T-cell (primary cell): Measurements from ENCODE around the gene PTPN21. TPM values are rescaled to one million over a fixed set of nuclear protein-coding genes. Genes with fewer than 3 reads are reported as not detected.

Source experiments
- ATAC-seq, 4 experiments: fragments of 200-7000 bp in 3 of 4; fragments of 150-1000 bp in 1 of 4; cut with Tn5 transposase; replicated peaks in 1 of 4; 1 replicate in 3 of 4; 2 replicates in 1 of 4; pipeline ENCODE4 v1.10.0; 2021; ENCODE audit warnings: moderate library complexity in 3 of 4, mild to moderate bottlenecking in 2 of 4, moderate number of reproducible peaks in 1 of 4
- CTCF ChIA-PET, 2 donors: fragments of 300-600 bp; sonication (Branson Sonifier 250); formaldehyde crosslinking; loops; one replicate each; lab custom pipeline; 2022; ENCODE audit warnings: antibody characterized with exemption in 2 of 2; lab: Charles Lee
- POLR2A ChIA-PET, 2 donors: fragments of 300-600 bp; sonication (Branson Sonifier 250); formaldehyde crosslinking; loops; one replicate each; lab custom pipeline; 2022; ENCODE audit warnings: antibody characterized with exemption in 2 of 2; lab: Charles Lee
- DNase-seq, 35 experiments: peaks; one replicate each; pipeline versions ENCODE4 v3.0.0 to v3.0.0-alpha.2; 2013 to 2023
- H3K27ac ChIP-seq: one replicate; pipeline ENCODE4 v1.5.1; 2013; ENCODE audit warnings: low read length
- H3K27me3 ChIP-seq, 2 experiments: replicated peaks in 1 of 2; 1 replicate in 1 of 2; 2 replicates in 1 of 2; pipeline versions ENCODE4 v1.6.1 to v1.7.0; 2013; ENCODE audit warnings: low read length in 1 of 2, mixed read lengths in 1 of 2; ENCODE audit not compliant: control insufficient read depth in 2 of 2, insufficient read depth in 2 of 2; ENCODE audit errors: extremely low read depth in 1 of 2
- H3K36me3 ChIP-seq, 2 donors: 1 replicate in 1 of 2; 2 replicates in 1 of 2; pipeline versions ENCODE4 v1.6.1 to v1.7.0; 2013; ENCODE audit warnings: low read length in 1 of 2; ENCODE audit not compliant: control insufficient read depth in 2 of 2, insufficient read depth in 1 of 2; ENCODE audit errors: extremely low read depth in 1 of 2
- H3K4me1 ChIP-seq, 2 experiments: 1 replicate in 1 of 2; 2 replicates in 1 of 2; pipeline versions ENCODE4 v1.6.1 to v1.7.0; 2013; ENCODE audit warnings: low read length in 2 of 2, mixed read lengths in 1 of 2; ENCODE audit not compliant: insufficient read depth in 2 of 2, control insufficient read depth in 1 of 2; ENCODE audit errors: extremely low read depth in 1 of 2
- H3K4me3 ChIP-seq, 2 donors: 1 replicate in 1 of 2; 2 replicates in 1 of 2; pipeline versions ENCODE4 v1.5.1 to v1.7.0; 2013; ENCODE audit warnings: mild to moderate bottlenecking in 2 of 2, low read length in 1 of 2, moderate library complexity in 1 of 2; ENCODE audit not compliant: control insufficient read depth in 1 of 2; ENCODE audit errors: extremely low read depth in 1 of 2
- H3K9me3 ChIP-seq: 2 replicates; pipeline ENCODE4 v1.7.0; 2013
- H3K27ac Mint-ChIP-seq, 2 donors: one replicate each; pipeline ENCODE4 v1.8.0; 2020 to 2021; ENCODE audit warnings: mild to moderate bottlenecking in 2 of 2, mixed read lengths in 2 of 2
- H3K27me3 Mint-ChIP-seq, 2 donors: one replicate each; pipeline ENCODE4 v1.8.0; 2021 to 2022; ENCODE audit warnings: mixed read lengths in 2 of 2
- H3K36me3 Mint-ChIP-seq: one replicate; pipeline ENCODE4 v1.8.0; 2021; ENCODE audit warnings: mixed read lengths
- H3K4me1 Mint-ChIP-seq, 3 donors: one replicate each; pipeline ENCODE4 v1.8.0; 2020 to 2022; ENCODE audit warnings: mixed read lengths in 3 of 3, mild to moderate bottlenecking in 1 of 3
- H3K4me3 Mint-ChIP-seq, 3 donors: one replicate each; pipeline ENCODE4 v1.8.0; 2020 to 2022; ENCODE audit warnings: mild to moderate bottlenecking in 3 of 3, mixed read lengths in 3 of 3, moderate library complexity in 3 of 3
- H3K9me3 Mint-ChIP-seq, 3 donors: one replicate each; pipeline ENCODE4 v1.8.0; 2020 to 2022; ENCODE audit warnings: mixed read lengths in 3 of 3
- WGBS: methylation state at CpG from one replicate; pipeline ENCODE4 v1.1.5; 2013; ENCODE audit warnings: missing lambda C conversion rate; ENCODE audit not compliant: insufficient coverage; 5-methylcytosine and 5-hydroxymethylcytosine counted together
- total RNA-seq, 35 experiments: library from RNA in 6 of 35; stranded (reverse) in 6 of 35; fragments of 120-200 nt in 1 of 35; gene quantifications; one replicate each; pipeline versions ENCODE4 v1.2.1 to v1.2.4 and lab custom pipeline; 2013 to 2026

PTPN21 gene
- total RNA-seq, 5 donors from 2014 or later (not counting 1 experiment from before 2014, with no cell fraction given): 0.07 to 0.60 (median 0.18) TPM; not detected in 2

DNA sequence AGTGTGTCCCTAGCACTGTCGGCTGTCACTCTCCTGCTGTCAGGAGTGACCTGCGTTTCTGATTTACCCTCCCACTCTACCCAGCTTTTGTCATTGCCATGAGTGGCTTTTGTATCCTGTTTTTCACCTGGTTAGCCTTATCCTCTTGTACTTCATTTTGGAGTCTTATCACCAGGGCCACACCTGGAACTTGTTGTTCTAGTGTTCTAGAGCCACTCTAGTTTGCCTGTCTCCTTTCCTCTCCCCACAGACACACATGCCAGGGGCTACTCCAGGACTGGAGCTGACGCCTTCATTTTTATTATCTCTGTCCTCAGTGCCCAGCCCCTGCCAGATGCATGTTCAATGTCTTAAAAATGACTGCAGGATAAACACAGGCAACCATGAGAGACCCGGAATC lies 42.2 kb upstream of the PTPN21 start:
- no peaks in the 10 kb centered on the region for H3K27me3 Mint-ChIP-seq
- H3K4me1 ChIP-seq: peaks cover 0 to 13% of the 10 kb centered on the region in 2 experiments
- no peak overlapping the region for H3K27ac Mint-ChIP-seq
- H3K27ac ChIP-seq: no peak overlapping the region
- DNase-seq: no peak
- H3K4me3 ChIP-seq: no peak overlapping the region
- WGBS: 81% methylated on average over 4 of the region's 4 CpGs
- no peak overlapping the region for H3K4me3 Mint-ChIP-seq
- no peaks in the 10 kb centered on the region for H3K9me3 ChIP-seq
- ChIA-PET POLR2A (no interaction called here), CTCF (no interaction called here)
- no peaks in the 10 kb centered on the region for H3K27me3 ChIP-seq
- ATAC-seq: no peak
- H3K36me3 ChIP-seq: peaks cover 0 to 40% of the 10 kb centered on the region in 2 donors
- H3K36me3 Mint-ChIP-seq: peaks cover 60% of the 10 kb centered on the region
- no peaks in the 10 kb centered on the region for H3K9me3 Mint-ChIP-seq
- peaks cover 21 to 24% (median 22%) of the 10 kb centered on the region in 3 donors for H3K4me1 Mint-ChIP-seq

DNA sequence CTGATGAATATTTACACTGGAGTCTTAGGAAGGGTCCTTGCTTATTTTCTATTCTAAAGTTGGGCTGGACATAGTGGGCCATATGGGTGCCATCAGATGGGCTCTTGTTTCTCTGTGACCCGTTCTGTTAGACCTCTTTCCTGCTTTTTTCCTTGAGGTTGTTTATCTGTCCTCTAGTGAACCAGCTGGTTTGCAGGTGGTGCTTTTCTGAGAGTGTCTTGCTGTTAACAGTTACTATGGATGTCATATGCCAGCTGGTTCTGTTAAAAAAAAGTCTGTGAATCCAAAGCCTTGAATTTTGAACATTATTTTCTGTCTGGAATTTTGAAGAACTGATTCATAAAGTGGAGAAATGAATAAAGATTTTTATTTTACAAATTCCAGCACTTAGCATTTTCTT lies 37.2 kb upstream of the PTPN21 start:
- Histone ChIP-seq H3K4me1 (no peaks in the 10 kb centered on the region), H3K27me3 (no peaks in the 10 kb centered on the region), H3K9me3 (no peaks in the 10 kb centered on the region), H3K36me3 (peaks cover 0 to 48% of the 10 kb centered on the region in 2 donors), H3K4me3 (no peak overlapping the region), H3K27ac (no peak overlapping the region)
- ATAC-seq: no peak
- Mint-ChIP-seq H3K36me3 (peaks cover 73% of the 10 kb centered on the region), H3K4me3 (no peak overlapping the region), H3K27me3 (no peaks in the 10 kb centered on the region), H3K9me3 (no peaks in the 10 kb centered on the region), H3K27ac (no peak overlapping the region), H3K4me1 (peaks cover 0 to 2% (median 0%) of the 10 kb centered on the region in 3 donors)
- no peak for DNase-seq
- WGBS: no CpG with 5 or more reads among the region's 1 CpG
- POLR2A ChIA-PET: no interaction called here
- CTCF ChIA-PET: no interaction called here

DNA sequence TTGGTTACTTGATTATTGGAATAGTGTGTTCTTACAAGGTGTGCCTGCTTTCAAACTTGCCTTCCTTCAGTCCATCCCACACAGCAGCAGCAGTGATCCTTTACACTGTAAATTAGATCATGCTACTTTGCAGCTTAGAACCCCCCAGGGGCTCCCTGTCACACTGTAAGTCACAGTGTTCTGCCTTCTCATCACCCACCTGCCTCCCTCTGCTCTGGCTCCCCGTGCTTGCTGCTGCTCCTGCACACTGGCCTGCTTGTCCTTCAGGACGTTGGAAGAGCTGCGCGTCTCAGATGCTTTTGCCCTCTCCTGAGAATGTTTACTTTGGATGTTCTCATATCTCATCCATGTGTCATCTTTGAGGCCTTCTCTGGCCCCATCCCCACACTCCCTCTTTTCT lies 35.4 kb upstream of the PTPN21 start:
- Histone ChIP-seq H3K9me3 (no peaks in the 10 kb centered on the region), H3K27ac (no peak overlapping the region), H3K4me3 (no peak overlapping the region), H3K27me3 (no peaks in the 10 kb centered on the region), H3K4me1 (no peaks in the 10 kb centered on the region), H3K36me3 (peaks cover 0 to 48% of the 10 kb centered on the region in 2 donors)
- H3K27me3 Mint-ChIP-seq: no peaks in the 10 kb centered on the region
- ChIA-PET CTCF (no interaction called here), POLR2A (no interaction called here)
- ATAC-seq (no peak), DNase-seq (no peak)
- no peaks in the 10 kb centered on the region for H3K9me3 Mint-ChIP-seq
- H3K36me3 Mint-ChIP-seq: peaks cover 71% of the 10 kb centered on the region
- WGBS: 100% methylated on average over 4 of the region's 4 CpGs
- H3K4me3 Mint-ChIP-seq: no peak overlapping the region
- peaks cover 0 to 2% (median 0%) of the 10 kb centered on the region in 3 donors for H3K4me1 Mint-ChIP-seq
- H3K27ac Mint-ChIP-seq: no peak overlapping the region

DNA sequence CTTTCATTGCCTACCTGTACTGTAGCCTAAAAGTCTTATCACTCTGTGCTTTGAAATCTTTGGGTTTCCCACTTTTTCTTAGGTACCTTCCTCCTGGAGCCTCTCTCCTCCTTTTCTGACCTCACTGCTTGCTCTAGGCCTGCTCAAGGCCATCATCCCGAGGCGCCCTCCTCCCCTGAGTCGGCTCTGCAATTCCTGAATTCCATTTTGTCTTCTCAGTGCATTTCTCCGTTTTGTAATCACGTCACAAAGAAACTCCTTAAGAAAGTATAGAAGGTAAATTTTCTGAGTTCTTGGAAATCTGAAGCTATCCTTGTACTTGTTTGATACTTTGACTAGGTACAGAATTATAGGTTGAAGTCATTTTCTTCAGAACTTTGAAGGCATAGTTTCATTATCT lies 33.3 kb upstream of the PTPN21 start:
- ATAC-seq (no peak), DNase-seq (no peak)
- 100% methylated on average over 1 of the region's 5 CpGs for WGBS
- Mint-ChIP-seq H3K27ac (no peak overlapping the region), H3K27me3 (no peaks in the 10 kb centered on the region), H3K36me3 (peaks cover 66% of the 10 kb centered on the region), H3K9me3 (no peaks in the 10 kb centered on the region), H3K4me3 (no peak overlapping the region), H3K4me1 (peaks cover 0 to 2% (median 0%) of the 10 kb centered on the region in 3 donors)
- CTCF ChIA-PET: no interaction called here
- Histone ChIP-seq H3K36me3 (peaks cover 0 to 58% of the 10 kb centered on the region in 2 donors), H3K27ac (no peak overlapping the region), H3K4me1 (no peaks in the 10 kb centered on the region), H3K27me3 (no peaks in the 10 kb centered on the region), H3K9me3 (no peaks in the 10 kb centered on the region), H3K4me3 (no peak overlapping the region)
- POLR2A ChIA-PET: no interaction called here

DNA sequence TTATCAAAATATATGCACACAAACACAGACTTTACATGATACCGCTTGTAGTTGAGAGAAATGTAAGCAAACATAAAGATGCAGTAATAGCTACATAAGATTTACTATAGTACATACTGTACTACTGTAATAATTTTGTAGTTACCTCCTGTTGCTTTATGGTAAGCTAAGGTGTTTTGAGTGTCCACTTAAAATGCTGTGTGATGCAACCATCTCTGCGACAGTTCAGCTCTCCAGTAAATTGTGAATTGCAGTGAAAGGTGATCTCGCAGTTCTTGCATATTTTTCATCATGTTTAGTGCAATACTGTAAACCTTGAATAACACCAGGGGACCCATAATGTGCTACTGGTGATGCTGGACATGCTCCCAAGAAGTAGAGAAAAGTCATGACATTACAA lies 29.6 kb upstream of the PTPN21 start:
- POLR2A ChIA-PET: no interaction called here
- CTCF ChIA-PET: interaction anchor here in 1 of 2 donors (1.4 kb wide), 1 partner anchor 27 kb away, joined by 4 read pairs; no protein-coding TSS in a partner anchor
- WGBS: no CpG with 5 or more reads among the region's 3 CpGs
- H3K36me3 Mint-ChIP-seq: peaks cover 50% of the 10 kb centered on the region
- DNase-seq (no peak), ATAC-seq (no peak)
- no peak overlapping the region for H3K27ac ChIP-seq
- peaks cover 5 to 47% of the 10 kb centered on the region in 2 donors for H3K36me3 ChIP-seq
- no peaks in the 10 kb centered on the region for H3K9me3 Mint-ChIP-seq
- H3K9me3 ChIP-seq: no peaks in the 10 kb centered on the region
- no peaks in the 10 kb centered on the region for H3K4me1 ChIP-seq
- H3K27ac Mint-ChIP-seq: no peak overlapping the region
- no peaks in the 10 kb centered on the region for H3K27me3 Mint-ChIP-seq
- H3K27me3 ChIP-seq: no peaks in the 10 kb centered on the region
- H3K4me1 Mint-ChIP-seq: peaks cover 0 to 4% (median 0%) of the 10 kb centered on the region in 3 donors
- no peak overlapping the region for H3K4me3 Mint-ChIP-seq
- H3K4me3 ChIP-seq: no peak overlapping the region

DNA sequence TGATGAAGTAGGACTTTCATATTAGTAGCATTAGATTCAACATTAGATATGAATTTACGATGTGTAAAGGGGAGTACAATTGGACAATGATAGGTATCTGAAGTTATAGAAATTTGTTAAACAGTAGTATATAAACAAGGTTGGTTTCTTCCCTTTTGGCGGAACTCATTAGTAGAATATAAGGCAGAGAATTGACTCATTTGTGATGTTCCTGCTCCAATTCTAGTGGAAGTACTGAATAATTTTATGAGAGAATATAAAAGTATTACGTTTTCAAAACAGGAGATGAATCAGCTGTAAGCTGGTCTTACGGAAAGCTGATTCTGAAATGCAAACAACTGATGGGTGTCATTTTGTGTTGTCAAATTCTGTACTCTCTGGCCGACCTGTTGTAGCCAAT lies 21.4 kb upstream of the PTPN21 start:
- Mint-ChIP-seq H3K4me1 (no peaks in the 10 kb centered on the region), H3K27ac (no peak overlapping the region), H3K27me3 (no peaks in the 10 kb centered on the region), H3K9me3 (no peaks in the 10 kb centered on the region), H3K4me3 (no peak overlapping the region), H3K36me3 (peaks cover 68% of the 10 kb centered on the region)
- Histone ChIP-seq H3K36me3 (peaks cover 16 to 79% of the 10 kb centered on the region in 2 donors), H3K27ac (no peak overlapping the region), H3K4me3 (no peak overlapping the region), H3K4me1 (no peaks in the 10 kb centered on the region), H3K9me3 (no peaks in the 10 kb centered on the region), H3K27me3 (no peaks in the 10 kb centered on the region)
- CTCF ChIA-PET: no interaction called here
- no peak for DNase-seq
- POLR2A ChIA-PET: no interaction called here
- WGBS: 100% methylated on average over 2 of the region's 5 CpGs
- ATAC-seq: no peak

DNA sequence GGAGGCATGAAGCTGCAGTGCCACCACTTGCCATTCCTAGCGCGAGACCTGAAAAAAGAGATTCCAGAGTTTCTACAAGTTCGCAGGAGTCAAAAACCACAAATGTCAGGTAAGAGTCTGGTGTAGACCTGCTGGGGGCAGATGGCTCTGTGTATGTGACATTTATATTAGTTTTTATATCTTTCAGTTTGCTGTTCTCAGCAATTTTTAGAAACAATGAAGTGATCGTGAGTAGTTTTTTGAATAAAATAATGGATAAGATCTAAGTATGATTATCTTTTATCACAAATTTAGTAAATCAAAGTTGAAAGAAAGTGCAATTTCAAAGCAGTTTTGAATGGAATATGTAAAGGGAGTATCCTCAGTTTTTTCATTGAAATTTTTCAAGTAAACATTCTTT lies 17.3 kb upstream of the PTPN21 start:
- POLR2A ChIA-PET: no interaction called here
- no peaks in the 10 kb centered on the region for H3K27me3 ChIP-seq
- DNase-seq: no peak
- Mint-ChIP-seq H3K9me3 (no peaks in the 10 kb centered on the region), H3K4me3 (no peak overlapping the region), H3K27ac (no peak overlapping the region), H3K36me3 (peaks cover 70% of the 10 kb centered on the region), H3K4me1 (no peaks in the 10 kb centered on the region), H3K27me3 (no peaks in the 10 kb centered on the region)
- no peak overlapping the region for H3K4me3 ChIP-seq
- no peaks in the 10 kb centered on the region for H3K9me3 ChIP-seq
- no peaks in the 10 kb centered on the region for H3K4me1 ChIP-seq
- 100% methylated on average over 2 of the region's 4 CpGs for WGBS
- CTCF ChIA-PET: no interaction called here
- ATAC-seq: no peak
- peaks cover 10 to 77% of the 10 kb centered on the region in 2 donors for H3K36me3 ChIP-seq
- H3K27ac ChIP-seq: no peak overlapping the region
